ENCODE measurements around the gene CHCHD6.

CHCHD6 gene

GRCh38 chr3:126667631-126668449 is 36.2 kb upstream of the CHCHD6 start:
- Histone ChIP-seq H3K27ac (no peak overlapping the region), H3K4me3 (no peak overlapping the region)

GRCh38 chr3:126668450-126669401 is 35.3 kb upstream of the CHCHD6 start:
- no peak overlapping the region for H3K4me3 ChIP-seq
- H3K27ac ChIP-seq, result no peak overlapping the region

- no peak overlapping the region for H3K4me3 ChIP-seq
- H3K27ac ChIP-seq, result no peak overlapping the region
Measured at GRCh38 chr3:126671521-126671920, 32.5 kb upstream of the CHCHD6 start.

- Histone ChIP-seq H3K4me3 (no peak overlapping the region), H3K27ac (no peak overlapping the region)
Measured at GRCh38 chr3:126672340-126672739, 31.7 kb upstream of the CHCHD6 start.

GRCh38 chr3:126672741-126673140 is 31.3 kb upstream of the CHCHD6 start:
- no peak overlapping the region for H3K4me3 ChIP-seq

GRCh38 chr3:126676919-126677705 is 26.9 kb upstream of the CHCHD6 start:
- Histone ChIP-seq H3K27ac (no peak overlapping the region), H3K4me3 (no peak overlapping the region)

More at GRCh38 chr3:126672741-126673140, 31.3 kb upstream of the CHCHD6 start:
- no peak overlapping the region for H3K27ac ChIP-seq

- no peak overlapping the region for H3K27ac ChIP-seq
- no peak overlapping the region for H3K4me3 ChIP-seq
Measured at GRCh38 chr3:126677862-126678503, 26.1 kb upstream of the CHCHD6 start.

GRCh38 chr3:126678693-126679317 is 25.2 kb upstream of the CHCHD6 start:
- Histone ChIP-seq H3K27ac (no peak overlapping the region), H3K4me3 (no peak overlapping the region)

- no peak overlapping the region for H3K4me3 ChIP-seq
- no peak overlapping the region for H3K27ac ChIP-seq
Measured at GRCh38 chr3:126679318-126679751, 24.7 kb upstream of the CHCHD6 start.

- no peak overlapping the region for H3K4me3 ChIP-seq
- H3K27ac ChIP-seq, result no peak overlapping the region
Measured at GRCh38 chr3:126679831-126680666, 24.0 kb upstream of the CHCHD6 start.

GRCh38 chr3:126680667-126681055 is 23.4 kb upstream of the CHCHD6 start:
- Histone ChIP-seq H3K27ac (no peak overlapping the region), H3K4me3 (no peak overlapping the region)

GRCh38 chr3:126682009-126682408 is 22.0 kb upstream of the CHCHD6 start:
- no peak overlapping the region for H3K4me3 ChIP-seq
- H3K27ac ChIP-seq, result no peak overlapping the region

GRCh38 chr3:126683069-126683468 is 21.0 kb upstream of the CHCHD6 start:
- Histone ChIP-seq H3K4me3 (no peak overlapping the region), H3K27ac (no peak overlapping the region)

- no peak overlapping the region for H3K27ac ChIP-seq
Measured at GRCh38 chr3:126684218-126684751, 19.8 kb upstream of the CHCHD6 start.

GRCh38 chr3:126685021-126685420 is 19.0 kb upstream of the CHCHD6 start:
- Histone ChIP-seq H3K4me3 (no peak overlapping the region), H3K27ac (no peak overlapping the region)

More at GRCh38 chr3:126684218-126684751, 19.8 kb upstream of the CHCHD6 start:
- no peak overlapping the region for H3K4me3 ChIP-seq

GRCh38 chr3:126685493-126685892 is 18.5 kb upstream of the CHCHD6 start:
- no peak overlapping the region for H3K27ac ChIP-seq
- H3K4me3 ChIP-seq, result no peak overlapping the region

- Histone ChIP-seq H3K4me3 (no peak overlapping the region), H3K27ac (no peak overlapping the region)
Measured at GRCh38 chr3:126691765-126692164, 12.3 kb upstream of the CHCHD6 start.

GRCh38 chr3:126692858-126693257 is 11.2 kb upstream of the CHCHD6 start:
- no peak overlapping the region for H3K4me3 ChIP-seq
- H3K27ac ChIP-seq, result no peak overlapping the region
